HG02970 (cell line): ENCODE measurements around the gene VWA5B1.

ENCODE experiments used
- ATAC-seq: cut with Tn5 transposase; IDR thresholded peaks from one replicate; pipeline ENCODE4 v1.9.1; 2021; ENCODE audit warnings: mild to moderate bottlenecking, moderate library complexity, moderate number of reproducible peaks; ENCODE audit not compliant: unreplicated experiment, low FRiP score

Gene VWA5B1

DNA sequence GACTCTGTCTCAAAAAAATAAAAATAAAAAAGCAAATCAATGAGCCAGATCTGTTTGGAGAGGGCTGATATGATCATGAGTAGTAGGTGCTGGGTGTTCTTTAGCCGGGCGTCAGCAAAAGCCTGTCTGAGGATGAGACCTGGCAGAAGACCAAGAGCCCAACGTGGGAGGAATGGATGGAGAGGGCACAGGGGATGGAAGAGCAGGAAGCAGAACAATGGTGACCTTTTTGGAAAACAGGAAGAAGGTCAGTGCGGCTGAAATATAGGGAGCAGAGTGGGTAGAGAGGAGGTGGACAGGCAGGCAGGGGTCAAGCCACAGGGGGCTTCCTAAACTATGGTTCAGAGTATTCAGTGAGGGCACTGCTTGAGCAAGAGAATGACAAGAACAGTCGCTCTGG, 30.9 kb downstream of the VWA5B1 start:
- no peak for ATAC-seq

GRCh38 chr1:20322081-20322824, 31.6 kb downstream of the VWA5B1 start:
- no peak for ATAC-seq

GRCh38 chr1:20322825-20323612, 32.3 kb downstream of the VWA5B1 start:
- no peak for ATAC-seq

DNA sequence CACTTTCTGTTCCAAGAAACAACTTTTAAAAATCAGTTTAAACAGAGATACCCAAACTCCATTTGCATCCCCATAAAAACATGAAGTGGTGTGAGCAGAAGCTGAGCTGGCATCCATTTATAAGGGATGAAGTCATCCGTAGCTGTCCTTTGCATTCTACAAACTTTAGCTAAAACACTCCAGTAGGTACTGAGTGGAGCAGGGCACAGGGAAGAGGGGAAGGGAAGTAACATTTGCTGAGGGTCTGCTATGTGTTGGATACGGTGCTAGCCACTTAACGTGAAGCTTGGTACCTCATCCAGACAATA, 32.9 kb downstream of the VWA5B1 start:
- no peak for ATAC-seq

DNA sequence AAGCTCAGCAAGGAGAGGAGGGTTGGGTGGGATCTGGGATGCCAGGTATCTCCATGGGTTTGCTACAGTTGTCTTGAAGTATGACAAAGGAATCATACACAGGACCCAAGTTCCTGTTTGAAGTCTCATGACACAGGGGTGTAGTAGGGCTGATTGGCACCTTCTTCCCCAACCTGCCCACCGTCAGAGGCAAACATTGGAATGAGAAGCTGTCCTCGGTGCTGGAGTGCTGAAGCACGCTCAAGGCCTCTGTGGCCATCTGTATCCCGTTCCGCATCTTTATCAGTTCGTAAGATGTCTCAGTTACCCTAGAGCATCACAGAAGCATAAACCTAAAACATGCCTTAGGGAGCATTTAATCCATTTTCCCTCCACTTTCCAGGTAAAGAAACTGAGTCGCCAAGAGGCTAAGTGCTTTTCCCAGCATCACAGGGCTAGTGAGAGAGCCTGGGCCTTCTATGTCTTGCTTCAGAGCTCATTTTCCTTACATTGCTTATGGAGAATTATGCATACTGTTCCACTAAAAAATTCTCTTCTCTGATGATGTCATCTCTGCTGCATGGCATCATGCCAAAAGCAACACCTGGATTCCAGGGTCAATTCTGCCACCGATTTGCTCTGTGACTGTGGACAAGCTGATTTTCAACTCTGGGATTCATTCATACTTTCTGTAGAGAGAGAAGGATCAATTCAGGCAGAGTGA, 34.2 kb downstream of the VWA5B1 start:
- ATAC-seq, result no peak

GRCh38 chr1:20325407-20325843, 34.8 kb downstream of the VWA5B1 start:
- ATAC-seq, result no peak

GRCh38 chr1:20325844-20326420, 35.3 kb downstream of the VWA5B1 start:
- ATAC-seq, result no peak

DNA sequence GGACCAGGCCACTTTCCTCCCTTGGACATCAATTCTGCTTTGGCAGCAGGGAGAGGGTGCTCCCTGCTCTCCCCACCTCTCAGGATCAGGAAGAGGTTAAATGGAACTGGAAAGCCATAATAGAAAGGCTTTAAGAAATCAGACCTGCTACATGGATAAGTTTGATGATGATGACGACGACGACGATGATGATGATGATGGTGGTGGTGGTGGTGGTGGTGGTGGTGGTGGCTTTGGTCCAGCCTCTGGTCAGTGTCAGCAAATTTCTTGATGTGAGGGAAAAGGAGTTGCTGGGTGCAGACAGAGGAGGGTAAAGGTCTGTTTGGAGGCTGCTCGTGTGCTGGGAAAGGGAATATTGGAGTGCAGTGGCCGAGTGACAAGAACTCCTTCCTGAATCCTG, 36.8 kb downstream of the VWA5B1 start:
- ATAC-seq, result no peak

- no peak for ATAC-seq
Measured at GRCh38 chr1:20328201-20328600, 37.5 kb downstream of the VWA5B1 start.

DNA sequence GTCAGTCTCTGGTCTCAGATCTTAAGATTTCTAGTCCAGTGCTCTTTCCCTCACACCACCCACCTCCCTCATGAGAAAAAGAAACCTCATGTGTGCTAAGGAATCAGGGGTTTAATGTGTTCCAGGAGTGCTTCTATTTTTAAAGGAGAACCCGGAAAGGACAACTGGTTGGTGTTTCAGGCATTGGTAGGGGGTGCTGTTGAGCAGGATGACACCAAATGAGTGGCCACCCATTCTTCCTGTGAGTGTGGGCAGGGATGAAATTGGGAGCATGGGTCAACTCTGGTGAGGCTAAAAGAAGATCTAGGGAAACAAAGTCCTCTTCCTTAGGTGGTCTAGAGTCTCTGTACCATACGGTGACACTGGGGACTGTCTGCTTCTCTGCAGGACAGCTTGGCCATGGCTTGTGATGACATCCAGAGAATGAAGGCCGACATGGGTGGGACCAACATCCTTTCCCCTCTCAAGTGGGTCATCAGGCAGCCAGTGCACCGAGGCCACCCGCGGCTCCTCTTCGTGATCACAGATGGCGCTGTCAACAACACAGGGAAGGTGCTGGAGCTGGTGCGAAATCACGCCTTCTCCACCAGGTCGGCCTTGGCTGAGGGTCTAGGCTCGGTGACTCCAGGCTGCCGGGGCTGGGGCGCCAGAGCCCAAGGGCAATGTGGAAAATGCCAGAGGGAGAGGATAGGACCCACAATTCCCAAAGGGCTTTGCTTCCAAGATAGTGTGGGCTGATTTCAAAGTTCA, 39.3 kb downstream of the VWA5B1 start:
- ATAC-seq, result no peak

DNA sequence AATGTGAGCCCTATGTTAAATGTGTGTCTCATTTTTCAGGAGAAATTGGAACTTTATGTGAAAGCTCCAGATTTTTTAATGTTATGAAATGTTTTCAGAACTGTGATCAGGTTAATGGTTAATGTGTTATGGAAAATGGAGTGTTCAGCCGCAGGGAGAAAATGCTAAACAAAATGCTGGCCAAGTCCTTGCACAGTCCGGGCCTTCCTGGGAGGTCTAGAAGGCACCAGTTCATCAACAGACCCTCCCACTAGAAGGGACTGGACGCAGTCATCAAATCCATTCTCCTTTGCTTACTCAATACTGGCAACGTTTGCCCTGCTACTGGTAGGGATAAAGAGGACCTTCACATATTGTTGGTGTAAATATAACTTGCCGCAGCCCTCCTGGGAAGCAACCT, 43.4 kb downstream of the VWA5B1 start:
- ATAC-seq, result no peak

- no peak for ATAC-seq
Measured at GRCh38 chr1:20336105-20336605, 45.5 kb downstream of the VWA5B1 start.

DNA sequence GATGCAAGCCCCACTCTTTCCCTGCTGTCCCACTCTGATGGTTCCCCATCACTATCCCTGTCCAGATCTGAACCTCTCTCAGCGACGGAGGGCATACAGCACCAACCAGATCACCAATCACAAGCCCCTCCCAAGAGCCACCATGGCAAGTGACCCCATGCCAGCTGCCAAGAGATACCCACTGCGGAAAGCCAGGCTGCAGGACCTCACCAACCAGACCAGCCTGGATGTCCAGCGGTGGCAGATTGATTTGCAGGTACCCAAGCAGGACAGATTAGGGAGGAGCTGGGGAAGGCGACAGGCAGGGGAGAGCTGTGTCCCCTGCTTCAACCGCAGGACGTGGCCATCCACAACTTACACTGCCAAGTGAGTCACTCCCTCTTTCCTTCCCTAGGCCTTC, 46.9 kb downstream of the VWA5B1 start:
- ATAC-seq, result no peak

DNA sequence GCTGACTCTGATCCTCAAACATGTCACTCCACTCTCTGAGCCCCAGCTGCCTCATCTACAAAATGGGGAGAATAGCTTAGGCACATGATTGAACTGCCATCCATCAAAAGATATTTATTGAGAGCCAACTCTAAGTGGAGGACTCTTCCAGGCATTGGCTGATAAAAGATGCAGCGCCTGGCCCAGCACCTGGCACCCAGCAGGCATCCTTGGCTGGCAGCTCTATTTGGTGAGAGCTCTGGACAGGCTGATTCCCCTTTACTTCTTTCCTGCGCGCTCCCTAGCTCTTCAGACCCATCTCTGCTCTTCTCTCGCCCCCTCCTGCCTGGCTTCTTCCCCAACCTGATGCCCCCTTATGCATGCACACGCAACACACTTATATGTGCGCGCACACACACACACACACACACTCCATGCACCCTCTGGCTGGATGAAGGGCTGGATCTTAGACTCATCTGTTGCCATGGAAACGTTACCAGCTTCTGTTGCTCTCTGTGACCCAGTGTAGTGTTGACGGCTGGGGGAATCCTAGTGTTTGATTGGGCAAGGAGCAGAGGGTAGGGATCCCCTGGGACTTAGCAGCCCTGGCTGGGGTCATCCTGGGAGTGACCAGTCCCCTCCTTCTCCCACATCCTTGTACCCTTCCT, 49.3 kb downstream of the VWA5B1 start:
- no peak for ATAC-seq

- ATAC-seq, result no peak
Measured at GRCh38 chr1:20342294-20343148, 51.8 kb downstream of the VWA5B1 start.

DNA sequence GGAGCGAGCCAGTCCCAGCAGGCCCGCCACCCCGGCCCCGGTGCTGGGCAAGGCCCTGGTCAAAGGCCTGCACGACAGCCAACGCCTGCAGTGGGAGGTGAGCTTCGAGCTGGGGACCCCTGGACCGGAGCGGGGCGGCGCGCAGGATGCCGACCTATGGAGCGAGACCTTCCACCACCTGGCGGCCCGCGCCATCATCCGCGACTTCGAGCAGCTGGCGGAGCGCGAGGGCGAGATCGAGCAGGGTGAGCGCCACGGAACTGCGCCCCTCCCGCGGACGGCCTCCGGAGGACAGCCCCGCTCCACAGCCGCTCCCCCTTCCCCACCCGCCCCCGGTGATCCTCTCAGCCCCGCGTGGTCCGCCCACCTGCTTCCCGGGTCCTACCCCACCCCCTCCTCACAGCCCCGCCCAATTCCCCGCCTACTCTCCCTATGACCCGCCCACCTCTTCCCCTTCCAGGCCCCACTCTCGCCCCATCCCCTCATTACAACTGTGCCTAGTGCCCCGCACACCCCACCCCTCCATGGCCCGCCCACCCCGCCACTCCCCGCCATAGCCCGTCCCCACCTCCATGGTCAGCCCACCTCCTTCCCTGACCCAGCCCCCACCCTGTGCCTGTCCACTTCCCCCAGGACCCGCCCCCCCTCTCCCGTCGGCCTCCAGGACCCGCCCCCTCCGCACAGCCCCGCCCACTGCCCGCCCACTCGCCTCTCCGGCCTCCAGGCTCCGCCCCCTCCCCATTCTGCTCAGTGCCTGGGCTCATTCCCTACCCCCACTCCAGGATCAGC, 52.7 kb downstream of the VWA5B1 start:
- ATAC-seq, result no peak

DNA sequence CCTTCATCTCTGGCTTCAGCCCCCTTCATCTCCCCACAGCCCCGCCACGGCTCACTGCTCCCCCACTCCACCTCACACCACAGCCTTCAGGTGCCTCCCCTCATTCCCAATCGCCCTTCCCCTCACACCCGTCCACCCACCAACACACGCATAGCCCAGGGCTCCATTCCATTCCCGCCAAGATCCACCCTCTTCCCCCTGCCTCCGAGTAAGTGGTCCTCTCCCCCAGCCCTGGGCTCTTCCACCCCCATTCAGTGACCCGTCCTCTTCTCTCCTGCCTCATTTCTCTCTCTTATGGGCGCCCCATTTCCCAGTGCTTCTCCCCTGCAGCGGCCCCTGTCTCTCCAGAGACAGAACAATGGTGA, 53.2 kb downstream of the VWA5B1 start:
- no peak for ATAC-seq

- no peak for ATAC-seq
Measured at GRCh38 chr1:20344738-20345137, 54.1 kb downstream of the VWA5B1 start.
